COLO668 (cell line): ENCODE measurements around the gene TMEM117.

Experiments
- DNase-seq: peaks from one replicate; lab custom pipeline; 2025; ENCODE audit not compliant: unreplicated experiment; lab: John Stamatoyannopoulos, UW

Gene TMEM117

GRCh38 chr12:43835656-43836474, at the start of gene TMEM117:
Gene TMEM117 (plus strand): TSS chr12:43836081.
- peak; percentile 74 for DNase-seq

GRCh38 chr12:43786899-43787693, 48.8 kb upstream of the TMEM117 start:
- no peak for DNase-seq

DNA sequence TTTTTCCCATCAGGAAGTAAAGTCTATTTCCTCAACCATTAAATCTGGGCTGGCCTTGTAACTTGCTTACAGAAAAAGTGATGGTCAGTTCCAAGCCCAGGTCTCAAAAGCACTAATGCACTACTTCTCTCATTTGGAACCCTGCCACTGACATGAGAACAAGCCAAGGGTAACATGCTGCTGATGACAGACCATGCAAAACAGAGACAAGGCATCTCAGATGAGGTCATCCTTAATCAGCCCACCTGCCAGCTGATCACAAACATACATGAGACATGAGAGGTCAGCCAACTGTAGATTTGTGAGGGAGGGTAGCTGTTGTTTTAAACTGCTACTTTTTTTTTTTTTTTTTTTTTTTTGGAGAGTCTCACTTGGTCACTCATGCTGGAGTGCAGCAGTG, 45.9 kb upstream of the TMEM117 start:
- DNase-seq: no peak

- no peak for DNase-seq
These were observed 40.1 kb upstream of the TMEM117 start for GRCh38 chr12:43795716-43796280.

DNA sequence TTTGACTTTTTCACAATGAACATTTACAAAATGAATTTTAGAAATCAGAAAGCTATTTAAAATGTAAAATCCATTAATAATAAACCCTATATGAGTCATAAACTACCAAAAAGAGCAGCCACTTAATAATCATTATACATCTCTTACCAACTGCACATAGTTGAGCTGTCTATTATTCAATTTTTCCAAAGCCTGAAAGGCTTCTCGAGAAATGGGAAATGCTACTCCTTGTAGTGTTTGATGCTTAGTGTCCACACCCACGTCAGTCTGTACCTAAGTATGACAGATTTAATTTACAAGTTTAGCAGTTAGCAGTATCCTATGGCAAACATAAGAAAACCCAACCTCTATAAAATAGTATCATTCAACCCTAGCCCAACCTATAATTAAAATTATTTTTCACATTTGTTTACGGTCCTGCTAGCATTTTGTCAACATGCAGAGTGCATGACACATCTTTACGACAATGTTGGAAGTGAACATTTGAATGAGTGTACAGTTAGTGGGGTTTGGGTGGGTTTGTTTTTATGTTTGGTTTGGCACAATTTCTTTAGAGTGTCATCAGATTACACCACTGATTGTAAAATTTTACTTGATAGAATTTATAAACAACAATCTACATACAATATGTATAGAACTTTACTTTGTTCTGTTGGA, 38.2 kb upstream of the TMEM117 start:
- DNase-seq: no peak

DNA sequence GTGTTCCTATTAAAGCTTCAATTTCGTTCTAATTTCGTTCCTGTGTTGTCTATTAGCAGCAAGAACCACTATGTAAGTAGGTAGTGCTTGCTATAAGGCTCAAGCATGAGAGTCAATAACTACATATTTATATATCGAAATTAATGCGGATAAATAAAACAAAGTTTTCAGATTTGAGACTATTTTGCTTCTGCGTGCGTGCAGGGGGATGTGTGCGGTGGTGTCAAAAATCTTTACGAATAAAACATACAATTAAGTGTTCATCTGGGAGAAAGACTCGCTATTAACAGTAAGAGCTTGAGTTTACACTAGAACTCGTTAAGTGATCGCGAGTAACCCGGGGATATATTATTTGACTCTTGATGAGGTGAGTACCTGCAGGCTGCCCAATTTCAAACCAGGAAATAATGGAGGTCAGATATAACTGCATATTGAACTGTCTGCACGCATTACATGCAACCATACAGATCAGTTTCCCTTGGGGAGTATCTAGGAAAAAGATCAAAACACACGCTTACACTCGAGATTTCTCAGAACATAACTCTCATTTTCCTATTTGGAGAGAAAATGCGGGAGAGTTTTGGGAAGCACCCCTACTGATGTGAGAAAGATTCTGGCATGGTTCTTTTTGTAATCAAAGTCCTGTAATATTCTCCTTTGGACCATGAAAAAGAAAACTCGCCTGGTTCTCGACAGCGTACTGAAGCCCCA, 30.6 kb upstream of the TMEM117 start:
- DNase-seq: no peak

GRCh38 chr12:43805860-43806736, 29.8 kb upstream of the TMEM117 start, which contains the start of gene TWF1:
Gene TWF1 (minus strand): TSS chr12:43806317. CDS start chr12:43806245, 72 bp downstream.
- peak; percentile 83 for DNase-seq

- DNase-seq: no peak
These were observed 29.2 kb upstream of the TMEM117 start for GRCh38 chr12:43806737-43807072.

- DNase-seq: no peak
These were observed 28.5 kb upstream of the TMEM117 start for GRCh38 chr12:43807386-43807785.

GRCh38 chr12:43812057-43812456, 23.8 kb upstream of the TMEM117 start:
- no peak for DNase-seq

DNA sequence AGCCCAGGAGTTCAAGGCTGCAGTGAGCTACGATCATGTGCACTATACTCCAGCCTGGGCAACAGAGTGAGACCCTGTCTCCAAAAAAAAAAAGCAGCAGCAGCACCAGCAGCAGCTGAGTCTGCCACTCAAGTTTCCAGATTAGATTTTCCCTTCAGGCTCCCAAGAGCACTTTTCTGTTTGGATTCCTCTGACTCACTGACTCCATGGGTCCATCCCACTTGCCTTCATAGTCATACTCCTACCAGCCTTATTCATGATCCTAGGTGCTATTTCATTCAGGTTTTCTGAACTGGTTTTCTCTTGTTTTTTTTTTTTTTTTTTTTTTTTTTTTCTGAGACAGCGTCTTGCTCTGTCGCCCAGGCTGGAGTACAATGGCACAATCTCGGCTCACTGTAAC, 23.0 kb upstream of the TMEM117 start:
- no peak for DNase-seq

- no peak for DNase-seq
These were observed 20.5 kb upstream of the TMEM117 start for GRCh38 chr12:43815416-43815815.

- no peak for DNase-seq
These were observed 19.7 kb upstream of the TMEM117 start for GRCh38 chr12:43816168-43816567.

GRCh38 chr12:43824207-43824775, 11.6 kb upstream of the TMEM117 start:
- no peak for DNase-seq

- no peak for DNase-seq
These were observed 9.2 kb upstream of the TMEM117 start for GRCh38 chr12:43826681-43827080.

DNA sequence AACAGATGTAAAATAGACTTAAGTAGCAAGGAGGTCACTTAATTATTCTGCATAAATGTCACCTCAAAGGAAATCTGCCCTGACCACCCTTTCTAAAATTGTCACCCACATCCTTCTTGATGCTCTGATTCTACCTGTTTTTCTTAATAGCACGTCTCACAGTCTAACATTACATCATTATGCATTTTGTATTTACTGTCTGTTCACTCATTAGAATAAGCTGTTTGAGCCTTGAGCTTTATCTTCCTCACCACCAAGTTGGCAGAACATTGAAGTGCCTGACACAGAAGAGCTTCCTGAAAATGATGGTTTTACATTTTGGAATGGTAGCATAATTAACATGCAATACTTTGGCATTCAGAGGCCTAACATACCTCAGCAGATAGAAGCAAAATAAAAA, 8.8 kb upstream of the TMEM117 start:
- no peak for DNase-seq

- DNase-seq: no peak
These were observed 3.3 kb upstream of the TMEM117 start for GRCh38 chr12:43832463-43833168.

DNA sequence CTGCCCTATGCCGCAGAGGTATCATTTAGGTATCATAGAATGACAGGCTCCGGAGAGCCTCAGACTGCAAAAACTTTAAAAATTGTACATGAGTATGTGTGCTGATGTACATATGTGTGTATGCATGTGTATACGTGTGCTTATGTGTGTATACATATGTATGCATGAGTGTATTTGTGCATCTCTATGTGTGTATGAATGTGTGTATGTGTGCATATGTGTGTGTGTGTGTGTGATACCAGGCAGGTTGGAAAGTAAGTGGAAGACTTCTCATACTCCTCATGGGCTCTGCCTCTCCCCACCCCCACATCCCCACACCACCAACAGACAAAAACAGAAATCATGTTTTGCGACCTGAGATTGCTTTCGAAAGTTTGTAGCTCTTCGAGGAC, 621 bp upstream of the TMEM117 start:
- DNase-seq: no peak

- peak; percentile 2 for DNase-seq
These were observed 651 bp downstream of the TMEM117 start for GRCh38 chr12:43836475-43836989.
